Activated gamma-delta T cell treated with anti-CD3 and anti-CD28 coated beads, Interleukin-2, amount 50 U/mL, for 16 hours (primary cell): ENCODE data around the gene AKT1.
"Not testable (repeated sequence)": the region's sequence is repeated elsewhere in the genome, so short reads cannot be mapped to it uniquely, and the experiment has no call there.

ENCODE experiments used
- DNase-seq: peaks from one replicate; pipeline ENCODE4 v3.0.0-alpha.2; 2020; ENCODE audit warnings: low read depth

The AKT1 gene

GRCh38 chr14:104794993-104795780, at the start of gene AKT1:
Gene AKT1, minus strand, starts transcription at chr14:104795748. Its CDS starts 3,105 bp downstream, at chr14:104792643.
- DNase-seq, result no peak

DNA sequence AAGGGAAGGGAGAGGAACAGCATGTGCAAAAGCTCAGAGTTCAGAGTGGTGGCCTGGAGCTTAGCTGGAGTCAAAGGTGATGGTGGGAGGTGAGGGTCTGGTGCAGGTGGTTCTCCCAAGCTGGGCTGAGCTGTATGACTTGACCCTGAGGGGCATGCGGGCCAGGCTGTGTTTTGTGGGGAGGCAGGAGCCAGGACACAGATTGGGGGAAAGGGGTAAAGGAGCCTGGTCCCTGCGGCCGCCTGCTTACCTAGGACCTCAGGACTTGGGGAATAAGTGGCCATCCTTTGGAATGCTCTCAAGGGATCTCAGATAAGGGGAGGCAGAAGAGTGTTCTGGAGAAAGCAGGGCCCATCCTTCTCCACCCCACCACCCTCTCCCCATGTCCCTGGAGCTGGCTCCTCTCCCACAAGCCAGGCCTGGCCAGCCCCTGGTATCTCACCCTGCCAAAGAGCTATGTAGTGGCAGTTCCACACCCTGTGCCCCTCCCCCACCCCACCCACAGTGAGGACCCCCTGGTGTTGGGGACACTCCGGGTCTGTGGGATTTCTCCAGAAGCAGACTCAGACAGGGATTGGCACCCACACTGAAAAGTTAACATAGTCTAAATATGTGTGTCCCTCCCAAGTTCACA, 49.6 kb upstream of the AKT1 start:
- no peak for DNase-seq

DNA sequence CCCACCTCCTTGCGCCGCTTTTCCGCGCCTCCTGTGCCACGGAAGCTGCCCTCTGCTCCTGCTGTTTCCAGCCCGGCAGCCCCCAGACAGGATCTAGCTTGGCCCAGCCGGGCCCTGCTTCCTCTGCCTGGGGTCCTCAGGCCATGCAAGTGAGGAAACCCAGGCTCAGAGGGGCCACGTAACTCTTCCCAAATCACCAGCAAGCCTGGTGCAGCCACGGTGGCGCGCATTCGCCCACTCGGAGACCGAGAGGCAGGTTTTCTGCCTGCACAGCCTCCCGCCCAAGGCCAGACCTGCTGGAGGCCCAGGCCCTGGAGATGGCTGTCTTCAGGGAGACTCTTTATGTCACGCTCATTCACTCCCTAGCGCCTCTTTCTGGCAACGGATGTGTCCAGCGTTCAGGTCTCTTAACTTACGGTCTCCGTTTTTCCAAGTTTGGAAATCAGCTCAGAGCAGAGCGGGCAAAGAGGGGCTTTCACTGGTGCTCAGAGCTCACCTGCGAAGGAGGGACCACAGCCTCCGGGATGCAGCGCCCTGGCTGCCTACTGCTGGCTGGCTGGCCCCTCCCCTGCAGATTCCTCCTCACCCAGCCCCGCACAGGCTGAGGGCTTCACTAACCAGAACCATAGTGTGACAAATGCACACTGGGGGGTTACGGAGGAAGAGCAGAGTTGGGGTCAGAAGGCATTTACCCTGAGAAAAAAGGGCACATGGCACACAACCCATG, 48.9 kb upstream of the AKT1 start:
- DNase-seq, result no peak

DNA sequence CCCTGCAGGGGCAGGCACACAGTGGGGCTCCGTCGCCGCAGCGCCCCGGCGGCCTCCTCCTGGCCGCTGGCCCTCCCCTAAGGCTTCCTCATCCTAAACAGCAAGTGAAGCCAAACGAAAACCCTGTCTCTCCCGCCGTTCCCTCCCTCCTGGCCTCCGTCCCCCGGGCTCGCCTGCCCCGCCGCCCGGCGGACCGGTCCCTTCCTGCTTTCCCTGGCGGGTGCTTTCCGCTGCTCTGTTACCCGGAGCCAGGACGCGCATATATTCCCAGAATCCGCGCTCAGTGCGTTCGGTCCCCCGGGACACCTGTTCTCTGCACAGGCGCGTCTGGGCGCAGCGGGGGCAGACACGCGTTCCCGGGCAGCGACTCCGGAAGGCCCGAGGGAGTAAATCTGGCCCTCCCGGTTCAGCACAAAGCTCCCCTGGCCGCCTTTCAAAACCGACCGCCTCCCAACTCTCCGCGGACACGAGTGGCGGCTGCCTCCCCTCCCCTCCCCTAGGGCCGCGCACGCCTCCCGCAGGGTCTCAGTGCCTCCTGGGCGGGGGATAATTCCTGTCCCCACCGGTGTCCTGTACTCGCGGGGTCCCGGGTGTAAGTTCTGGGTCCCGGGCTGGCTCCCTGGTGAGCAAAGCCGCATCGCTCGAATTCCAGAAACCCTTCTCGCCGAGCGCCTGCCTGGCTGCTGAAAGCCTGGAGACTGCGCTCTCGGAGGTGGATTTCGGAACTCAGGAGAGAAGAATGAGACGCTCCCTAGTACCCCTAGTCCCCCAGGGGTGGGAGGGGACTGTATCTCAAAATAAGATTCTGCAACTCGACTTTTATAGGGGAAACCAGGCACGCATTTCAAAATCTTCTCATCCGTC, 48.1 kb upstream of the AKT1 start:
- DNase-seq, result no peak

GRCh38 chr14:104843006-104843405, 47.5 kb upstream of the AKT1 start:
- DNase-seq, result no peak

DNA sequence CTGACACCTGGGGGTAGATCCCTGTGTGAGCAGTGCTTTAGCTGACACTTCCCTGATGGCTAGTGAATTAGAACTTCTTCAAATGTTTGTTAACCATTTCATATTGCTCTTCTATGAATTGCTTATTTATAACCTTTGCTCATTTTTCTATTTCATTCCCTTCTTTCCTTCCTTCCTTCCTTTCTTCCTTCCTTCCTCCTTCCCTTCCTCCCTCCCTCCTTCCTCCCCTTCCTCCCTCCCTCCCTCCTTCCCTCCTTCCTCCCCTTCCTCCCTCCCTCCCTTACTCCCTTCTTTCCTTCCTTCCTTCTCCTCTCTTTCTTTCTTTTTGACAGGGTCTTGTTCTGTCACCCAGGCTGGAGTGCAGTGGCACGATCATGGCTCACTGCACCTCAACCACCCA, 46.2 kb upstream of the AKT1 start:
- no peak for DNase-seq

GRCh38 chr14:104836171-104836935, 40.8 kb upstream of the AKT1 start:
- not testable (repeated sequence) for DNase-seq

GRCh38 chr14:104830781-104831180, 35.2 kb upstream of the AKT1 start:
- DNase-seq, result no peak

- DNase-seq, result peak; percentile 26
These were observed 31.9 kb upstream of the AKT1 start for GRCh38 chr14:104827177-104828055.

GRCh38 chr14:104826861-104827176, 31.3 kb upstream of the AKT1 start:
- no peak for DNase-seq

DNA sequence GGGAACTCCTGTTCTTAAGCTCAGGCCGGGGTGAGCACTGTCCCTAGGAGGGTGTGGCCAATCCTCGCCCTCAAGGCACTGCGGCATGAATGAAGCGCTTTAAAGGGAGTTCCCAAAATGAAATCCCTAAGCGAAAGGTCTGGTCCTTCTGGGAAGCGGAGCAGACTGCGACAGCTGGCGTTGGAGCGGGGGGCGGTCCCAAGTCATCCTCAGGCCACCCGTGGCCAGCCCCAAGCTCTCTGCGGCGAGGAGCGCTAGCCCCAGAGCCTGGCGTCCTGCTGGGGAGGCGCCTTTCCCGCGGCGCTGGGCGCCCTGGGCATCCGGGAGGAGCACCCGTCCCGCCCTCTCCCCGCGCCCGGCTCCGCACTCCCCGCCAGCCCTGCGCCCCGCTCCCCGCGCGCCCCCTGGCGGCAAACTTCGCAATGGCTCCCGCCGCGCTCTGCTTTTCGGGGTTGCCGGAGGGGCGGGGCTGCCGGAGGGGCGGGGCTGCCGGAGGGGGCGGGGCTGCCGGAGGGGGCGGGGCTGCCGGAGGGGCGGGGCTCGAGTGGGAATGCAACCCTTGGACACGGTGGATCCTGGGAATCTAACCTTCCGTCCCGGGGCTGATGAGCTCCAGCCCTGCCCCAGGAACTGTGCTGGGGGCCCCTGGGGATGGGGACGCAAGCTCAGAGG, 30.8 kb upstream of the AKT1 start:
- DNase-seq, result peak; percentile 94

DNA sequence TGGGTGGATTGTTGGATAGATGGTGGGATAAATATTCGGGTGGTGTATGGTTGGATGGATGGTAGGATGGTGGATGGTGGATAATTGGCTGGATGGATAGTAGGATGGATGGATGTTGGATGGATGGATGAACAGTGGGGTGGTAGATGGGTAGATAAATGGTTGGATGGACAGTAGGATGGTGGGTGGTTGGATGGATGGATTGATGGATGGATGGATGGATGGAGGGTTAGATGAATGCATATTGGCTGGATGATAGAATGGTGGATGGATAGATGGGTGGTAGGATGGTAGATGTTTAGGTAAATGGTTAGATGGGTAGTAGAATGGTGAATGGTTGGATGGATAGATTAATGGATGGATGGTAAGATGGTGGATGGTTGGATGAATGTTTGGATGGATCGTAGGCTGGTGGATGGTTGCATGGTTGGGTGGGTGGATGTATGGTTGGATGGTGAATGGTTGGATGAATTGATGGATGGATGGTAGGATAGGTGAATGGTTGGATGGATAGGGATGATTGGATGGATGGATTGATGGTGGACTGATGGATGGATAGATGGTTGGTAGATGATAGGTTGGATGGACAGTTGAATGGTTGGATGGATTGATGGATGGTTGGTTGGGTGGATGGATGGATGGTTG, 28.9 kb upstream of the AKT1 start:
- DNase-seq, result no peak

GRCh38 chr14:104822821-104823615, 27.5 kb upstream of the AKT1 start:
- DNase-seq, result no peak

DNA sequence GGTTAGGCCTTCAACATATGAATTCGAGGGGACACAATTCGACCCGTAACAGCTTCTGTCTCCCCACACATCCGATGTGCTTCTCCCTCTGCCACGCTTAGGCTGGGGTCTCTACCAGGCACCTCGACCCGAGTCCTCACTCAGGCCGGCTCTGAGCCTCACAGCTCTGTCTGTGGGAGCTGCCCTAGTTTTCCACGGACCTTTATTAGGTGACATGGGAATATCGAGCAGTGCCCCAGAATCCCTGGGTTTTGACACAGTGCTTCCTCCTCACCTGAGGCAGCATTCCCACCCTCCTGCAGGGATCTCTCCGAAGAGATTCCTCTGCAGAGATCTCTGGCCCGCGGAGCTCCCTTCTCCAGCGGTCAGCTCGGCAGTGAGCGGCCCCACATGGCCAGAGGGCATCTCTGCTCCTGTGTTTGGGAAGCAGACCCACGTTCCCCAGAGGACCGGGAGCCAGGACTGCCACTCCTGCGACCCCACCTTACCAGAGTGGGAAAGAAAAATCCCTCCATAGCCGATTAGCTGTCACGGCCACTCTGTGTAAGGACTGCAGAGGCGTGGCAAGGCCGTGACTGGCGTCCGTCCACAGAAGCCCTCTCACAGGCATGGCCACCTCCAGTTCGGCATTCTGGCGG, 26.5 kb upstream of the AKT1 start:
- no peak for DNase-seq

GRCh38 chr14:104821229-104821945, 25.8 kb upstream of the AKT1 start:
- no peak for DNase-seq

DNA sequence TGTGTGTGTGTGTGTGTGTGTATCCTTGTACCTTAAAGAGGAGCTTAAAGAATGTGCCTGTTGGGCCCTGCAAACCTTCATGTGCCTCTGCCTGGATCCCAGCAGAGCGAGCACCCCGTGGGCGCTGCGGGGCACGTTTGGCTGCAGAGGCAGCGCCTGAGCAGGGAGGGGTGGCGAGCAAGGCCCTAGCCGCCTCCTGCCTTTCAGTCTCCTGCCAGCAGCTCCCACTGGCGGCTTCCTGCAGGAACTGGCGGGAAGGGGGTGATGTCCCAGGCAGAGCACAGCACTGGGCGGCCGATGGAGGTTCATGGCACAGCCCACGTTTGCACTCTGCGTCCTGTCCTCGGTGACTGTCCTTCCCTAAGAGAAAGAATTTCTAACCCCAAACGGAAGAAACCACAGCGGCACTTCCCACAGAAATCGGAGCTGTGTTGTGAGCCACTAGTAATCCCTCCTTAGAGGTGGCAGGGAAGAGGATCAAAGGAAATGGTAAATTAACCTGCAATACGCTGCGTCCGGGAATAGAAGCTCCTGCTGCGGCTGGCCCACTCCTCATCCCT, 25.2 kb upstream of the AKT1 start:
- DNase-seq, result no peak

- DNase-seq, result no peak
These were observed 23.8 kb upstream of the AKT1 start for GRCh38 chr14:104819361-104819781.
